Smooth muscle cell (in vitro differentiated cells): ENCODE data around the gene MTMR12. TPM values are rescaled to one million over a fixed set of nuclear protein-coding genes. Genes with fewer than 3 reads are reported as not detected.

Experiments used
- DNase-seq: peaks from one replicate; lab custom pipeline; 2025; ENCODE audit not compliant: unreplicated experiment; lab: John Stamatoyannopoulos, UW
- H2AFZ ChIP-seq: fragments of 200-600 bp; sonication (generic); 2 replicates; pipeline ENCODE4 v1.6.0; 2016; ENCODE audit warnings: antibody characterized with exemption, low read depth, mild to moderate bottlenecking
- H3F3A ChIP-seq: fragments of 200-600 bp; sonication (generic); 2 replicates; pipeline ENCODE4 v1.6.0; 2017; ENCODE audit warnings: antibody characterized with exemption, low read depth
- H3K27ac ChIP-seq: fragments of 200-600 bp; sonication (generic); 2 replicates; pipeline ENCODE4 v1.5.1; 2016; ENCODE audit warnings: low read depth, mild to moderate bottlenecking
- H3K27me3 ChIP-seq: fragments of 200-600 bp; sonication (generic); 2 replicates; pipeline ENCODE4 v1.6.1; 2016; ENCODE audit warnings: low read depth, mild to moderate bottlenecking
- H3K36me3 ChIP-seq: fragments of 200-600 bp; sonication (generic); 2 replicates; pipeline ENCODE4 v1.5.1; 2016; ENCODE audit warnings: low read depth
- H3K4me1 ChIP-seq: fragments of 200-600 bp; sonication (generic); 2 replicates; pipeline ENCODE4 v1.5.1; 2016; ENCODE audit warnings: low read depth
- H3K4me2 ChIP-seq: fragments of 200-600 bp; sonication (generic); 2 replicates; pipeline ENCODE4 v1.6.0; 2016; ENCODE audit warnings: mild to moderate bottlenecking
- H3K4me3 ChIP-seq: fragments of 200-600 bp; sonication (generic); 2 replicates; pipeline ENCODE4 v1.5.1; 2016; ENCODE audit warnings: mild to moderate bottlenecking
- H3K79me2 ChIP-seq: fragments of 200-600 bp; sonication (generic); 2 replicates; pipeline ENCODE4 v1.6.0; 2016; ENCODE audit warnings: low read depth, mild to moderate bottlenecking
- H3K9ac ChIP-seq: fragments of 200-600 bp; sonication (generic); 2 replicates; pipeline ENCODE4 v1.6.0; 2016; ENCODE audit warnings: low read depth
- H3K9me3 ChIP-seq: fragments of 200-600 bp; sonication (generic); replicated peaks from 2 replicates; pipeline ENCODE4 v1.5.1; 2016; ENCODE audit warnings: low read depth
- H4K20me1 ChIP-seq: fragments of 200-600 bp; sonication (generic); 2 replicates; pipeline ENCODE4 v1.6.0; 2016; ENCODE audit warnings: low read depth
- WGBS: methylation state at CpG from one replicate; pipeline ENCODE4 v1.1.7; 2016; ENCODE audit warnings: low lambda C conversion rate; 5-methylcytosine and 5-hydroxymethylcytosine counted together
- polyA plus RNA-seq: library from polyadenylated mRNA; unstranded; fragments of >200 nt; fragmentation: Nextera tagmentation; extraction: Ambion mirVana; gene quantifications from 2 replicates; pipeline ENCODE4 v1.2.1, GENCODE V29; 2016
- total RNA-seq: library from RNA; depleted of rRNA; stranded (reverse); fragments of >200 nt; gene quantifications from 2 replicates; pipeline ENCODE4 v1.2.3, GENCODE V29; 2014
- TF ChIP-seq, protein P1 (sequence below): fragments of 200-600 bp; sonication (generic); IDR thresholded peaks from 2 replicates; pipeline ENCODE4 v1.5.1; 2017; ENCODE audit warnings: borderline replicate concordance, mild to moderate bottlenecking, antibody characterized with exemption; ENCODE audit not compliant: insufficient read depth, poor library complexity, severe bottlenecking

MTMR12 gene
- total and polyA plus RNA-seq, 2 experiments from 2014 or later, result 4.4 to 8.6 TPM

DNA sequence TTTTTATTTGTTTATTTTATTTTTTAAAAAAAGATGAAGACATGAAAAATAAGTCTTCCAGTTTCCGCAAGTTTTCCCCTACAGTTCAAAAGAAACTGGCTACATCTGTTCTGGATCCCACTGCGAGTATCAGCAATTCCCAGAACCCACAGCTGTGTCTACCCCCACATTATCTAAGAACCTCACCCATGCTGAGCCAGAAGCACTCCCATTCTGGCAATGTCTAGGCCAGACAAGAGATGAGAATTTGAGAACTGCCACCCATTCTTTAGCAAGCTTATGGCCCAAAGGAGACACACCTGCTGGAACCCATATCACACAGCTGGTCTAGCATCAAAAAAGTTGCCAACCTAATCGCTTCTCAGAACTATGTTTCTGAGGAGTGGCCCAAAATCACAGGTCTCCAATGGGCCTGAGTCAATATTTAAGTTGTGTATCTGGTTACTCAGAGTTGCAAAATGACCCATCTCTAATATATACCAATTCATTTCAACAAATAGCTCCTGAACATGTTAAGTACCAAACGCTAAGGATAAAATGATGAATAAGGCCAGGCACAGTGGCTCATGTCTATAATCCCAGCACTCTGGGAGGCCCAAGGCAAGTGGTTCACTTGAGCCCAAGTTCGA lies 27.1 kb downstream of the MTMR12 start:
- Histone ChIP-seq H3K36me3 (no peaks in the 10 kb centered on the region), H3K9ac (no peak overlapping the region), H3K27me3 (no peaks in the 10 kb centered on the region), H3K4me1 (no peaks in the 10 kb centered on the region), H3F3A (no peaks in the 10 kb centered on the region), H3K4me2 (no peak overlapping the region), H3K4me3 (no peak overlapping the region), H3K27ac (no peak overlapping the region), H3K79me2 (peaks cover 11% of the 10 kb centered on the region), H3K9me3 (no peaks in the 10 kb centered on the region), H2AFZ (no peak overlapping the region), H4K20me1 (peaks cover 35% of the 10 kb centered on the region)
- 93% methylated on average over 5 of the region's 5 CpGs for WGBS
- TF ChIP-seq, protein P1, sequence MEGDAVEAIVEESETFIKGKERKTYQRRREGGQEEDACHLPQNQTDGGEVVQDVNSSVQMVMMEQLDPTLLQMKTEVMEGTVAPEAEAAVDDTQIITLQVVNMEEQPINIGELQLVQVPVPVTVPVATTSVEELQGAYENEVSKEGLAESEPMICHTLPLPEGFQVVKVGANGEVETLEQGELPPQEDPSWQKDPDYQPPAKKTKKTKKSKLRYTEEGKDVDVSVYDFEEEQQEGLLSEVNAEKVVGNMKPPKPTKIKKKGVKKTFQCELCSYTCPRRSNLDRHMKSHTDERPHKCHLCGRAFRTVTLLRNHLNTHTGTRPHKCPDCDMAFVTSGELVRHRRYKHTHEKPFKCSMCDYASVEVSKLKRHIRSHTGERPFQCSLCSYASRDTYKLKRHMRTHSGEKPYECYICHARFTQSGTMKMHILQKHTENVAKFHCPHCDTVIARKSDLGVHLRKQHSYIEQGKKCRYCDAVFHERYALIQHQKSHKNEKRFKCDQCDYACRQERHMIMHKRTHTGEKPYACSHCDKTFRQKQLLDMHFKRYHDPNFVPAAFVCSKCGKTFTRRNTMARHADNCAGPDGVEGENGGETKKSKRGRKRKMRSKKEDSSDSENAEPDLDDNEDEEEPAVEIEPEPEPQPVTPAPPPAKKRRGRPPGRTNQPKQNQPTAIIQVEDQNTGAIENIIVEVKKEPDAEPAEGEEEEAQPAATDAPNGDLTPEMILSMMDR, result no peak
- no peak for DNase-seq

DNA sequence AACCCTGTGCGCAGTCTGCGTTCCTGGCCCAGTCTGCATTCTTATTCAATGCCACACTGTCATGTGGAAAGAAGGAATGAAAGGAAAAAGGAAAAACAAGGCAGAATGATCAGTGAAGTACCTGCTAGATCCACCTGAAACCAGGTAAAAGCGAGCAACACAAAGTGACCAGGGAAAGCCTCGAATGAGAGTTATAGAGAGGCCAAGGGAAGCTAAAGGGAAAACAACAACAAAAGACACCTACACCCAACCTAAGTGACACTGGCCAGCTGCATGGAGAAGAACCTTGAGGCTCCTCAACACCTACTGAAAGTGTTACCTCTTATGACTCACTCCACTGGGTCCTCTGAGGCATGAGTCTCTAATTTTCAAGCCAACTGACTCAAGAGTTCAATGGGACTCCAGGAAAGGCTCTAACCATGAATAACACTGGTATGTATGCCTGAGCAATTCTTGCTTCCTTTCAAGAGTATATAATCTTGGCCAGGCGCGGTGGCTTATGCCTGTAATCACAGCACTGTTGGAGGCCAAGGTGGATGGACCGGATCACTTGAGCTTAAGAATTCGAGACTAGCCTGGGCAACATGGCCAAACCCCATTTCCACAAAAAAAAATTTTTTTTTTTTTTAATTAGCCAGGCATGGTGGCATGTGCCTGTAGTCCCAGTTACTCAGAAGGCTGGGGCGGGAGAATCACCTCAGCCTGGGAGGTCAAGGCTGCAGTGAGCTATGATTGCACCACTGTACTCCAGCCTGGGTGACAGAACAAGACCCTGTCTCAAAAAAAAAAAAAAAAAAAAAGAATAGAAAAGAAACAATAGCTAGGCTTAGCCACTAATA lies 29.0 kb downstream of the MTMR12 start:
- H3K4me1 ChIP-seq, result no peaks in the 10 kb centered on the region
- no peak overlapping the region for H2AFZ ChIP-seq
- no peaks in the 10 kb centered on the region for H3K9me3 ChIP-seq
- 85% methylated on average over 9 of the region's 9 CpGs for WGBS
- no peaks in the 10 kb centered on the region for H3F3A ChIP-seq
- H3K79me2 ChIP-seq, result peaks cover 11% of the 10 kb centered on the region
- H3K9ac ChIP-seq, result no peak overlapping the region
- DNase-seq, result no peak
- H3K36me3 ChIP-seq, result no peaks in the 10 kb centered on the region
- H4K20me1 ChIP-seq, result peaks cover 35% of the 10 kb centered on the region
- H3K27ac ChIP-seq, result no peak overlapping the region
- no peak overlapping the region for H3K4me2 ChIP-seq
- TF ChIP-seq, protein P1, result no peak
- H3K27me3 ChIP-seq, result no peaks in the 10 kb centered on the region
- H3K4me3 ChIP-seq, result no peak overlapping the region

DNA sequence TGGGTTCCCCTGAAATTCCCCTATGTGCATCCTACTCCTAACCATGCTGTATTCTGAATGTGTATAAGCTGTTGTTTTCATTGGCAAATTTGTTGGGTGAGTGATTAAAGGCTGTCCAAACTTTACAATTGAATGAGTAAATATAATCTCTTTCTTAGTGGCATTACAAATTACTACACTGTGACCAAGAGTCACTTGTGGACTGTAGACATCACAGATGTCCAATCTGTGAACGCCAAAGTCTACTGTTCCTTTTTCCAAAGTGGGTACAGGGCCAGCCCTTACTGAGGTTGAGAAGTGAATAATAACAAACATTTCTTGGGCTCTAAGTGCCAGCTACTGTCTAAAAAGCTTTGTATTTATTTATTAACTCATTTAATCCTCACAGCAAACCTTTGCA lies 29.7 kb downstream of the MTMR12 start:
- no peak overlapping the region for H3K27ac ChIP-seq
- no peak overlapping the region for H3K4me3 ChIP-seq
- H3K27me3 ChIP-seq, result no peaks in the 10 kb centered on the region
- H2AFZ ChIP-seq, result no peak overlapping the region
- peaks cover 12% of the 10 kb centered on the region for H3K79me2 ChIP-seq
- H3K9me3 ChIP-seq, result no peaks in the 10 kb centered on the region
- no peaks in the 10 kb centered on the region for H3K36me3 ChIP-seq
- H4K20me1 ChIP-seq, result peaks cover 32% of the 10 kb centered on the region
- H3K4me1 ChIP-seq, result peaks cover 3% of the 10 kb centered on the region
- WGBS, result 100% methylated on average over 1 of the region's 1 CpG
- no peak overlapping the region for H3K9ac ChIP-seq
- TF ChIP-seq, protein P1, result no peak
- no peak for DNase-seq
- H3F3A ChIP-seq, result no peaks in the 10 kb centered on the region
- no peak overlapping the region for H3K4me2 ChIP-seq
